MG63 (cell line): ENCODE data around the gene WNT7A. TPM values are rescaled to one million over a fixed set of nuclear protein-coding genes. Genes with fewer than 3 reads are reported as not detected.
A peak's percentile ranks its signal among the peaks of the same experiment; 100 is the strongest.

Source experiments
- DNase-seq: peaks from one replicate; pipeline ENCODE4 v3.0.0-alpha.2; 2020
- H3K27me3 ChIP-seq: fragments of 250-450 bp; sonication (Bioruptor Pico); 2 replicates; pipeline ENCODE4 v1.5.1; 2020; ENCODE audit warnings: mild to moderate bottlenecking, moderate library complexity
- H3K36me3 ChIP-seq: fragments of 250-450 bp; sonication (Bioruptor Pico); 2 replicates; pipeline ENCODE4 v1.5.1; 2020; ENCODE audit warnings: mild to moderate bottlenecking, moderate library complexity
- H3K4me3 ChIP-seq: fragments of 250-450 bp; sonication (Bioruptor Pico); 2 replicates; pipeline ENCODE4 v1.5.1; 2020; ENCODE audit warnings: mild to moderate bottlenecking, moderate library complexity
- H3K9me3 ChIP-seq: fragments of 250-450 bp; sonication (Bioruptor Pico); 2 replicates; pipeline ENCODE4 v1.5.1; 2020; ENCODE audit warnings: mild to moderate bottlenecking, moderate library complexity
- total RNA-seq: library from RNA; depleted of rRNA; stranded (reverse); fragments of >200 nt; shearing (Covaris generic); gene quantifications from 2 replicates; pipeline ENCODE4 v1.2.3, GENCODE V29; 2014; ENCODE audit warnings: low replicate concordance

WNT7A gene
- total RNA-seq, 1 experiment from 2014 or later, result not detected

DNA sequence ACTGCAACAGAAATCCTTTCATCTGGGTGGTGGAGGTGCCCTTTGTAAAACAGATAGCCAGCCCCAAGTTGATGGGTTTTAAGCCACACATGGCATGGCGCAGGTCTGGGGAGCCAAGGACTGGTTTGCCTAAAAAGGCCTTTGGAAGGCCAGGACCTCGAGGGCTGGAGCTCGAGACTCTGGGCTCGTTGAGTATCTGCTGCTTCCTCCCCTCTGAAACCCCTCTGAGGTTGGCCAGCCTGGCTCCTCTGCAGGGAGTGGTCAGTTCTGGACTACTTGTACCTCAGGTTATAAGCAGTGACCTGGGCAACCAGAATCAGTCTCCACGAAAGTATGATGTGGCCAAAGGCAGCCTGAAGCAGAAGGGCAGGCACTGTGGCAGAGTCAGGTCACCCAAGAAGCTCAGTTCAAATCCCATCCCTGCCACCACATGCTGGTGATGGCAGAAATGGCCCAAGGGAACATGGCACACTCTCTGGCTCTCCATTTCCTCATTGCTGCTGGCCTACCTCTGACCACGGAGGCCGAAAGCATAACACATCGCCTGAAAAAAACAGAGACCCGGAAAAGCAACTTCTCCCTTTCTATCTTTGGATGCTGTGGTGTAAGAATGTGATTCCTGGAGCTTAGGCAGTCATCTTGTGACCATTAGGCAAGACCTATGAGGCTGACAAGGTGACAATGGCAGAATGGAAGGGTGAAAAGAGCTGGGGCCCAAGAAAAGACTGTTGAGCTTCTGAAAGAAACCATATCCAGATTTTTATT lies 51.2 kb downstream of the WNT7A start:
- no peaks in the 10 kb centered on the region for H3K9me3 ChIP-seq
- DNase-seq, result no peak
- no peaks in the 10 kb centered on the region for H3K27me3 ChIP-seq
- no peaks in the 10 kb centered on the region for H3K36me3 ChIP-seq
- H3K4me3 ChIP-seq, result no peak overlapping the region

DNA sequence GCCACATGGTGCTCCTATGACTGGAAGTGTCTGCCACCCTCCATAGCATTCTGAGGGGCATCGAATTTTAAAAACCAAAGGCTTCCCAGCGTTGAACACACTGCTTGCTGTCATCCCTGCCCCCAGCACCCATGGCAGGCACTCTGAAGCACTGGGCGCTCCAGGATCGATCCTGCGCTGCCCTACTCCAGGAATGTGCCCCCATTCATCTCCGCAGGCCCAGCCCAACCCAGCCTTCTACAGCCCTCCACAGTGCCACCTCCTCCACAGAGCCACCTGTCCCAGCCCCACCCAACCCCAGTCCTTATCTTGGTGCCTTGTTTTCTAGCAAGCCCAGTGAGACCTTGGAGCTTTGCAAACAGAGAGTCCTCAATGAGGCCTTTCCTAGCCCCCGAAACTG lies 52.2 kb downstream of the WNT7A start:
- DNase-seq, result no peak
- Histone ChIP-seq H3K4me3 (no peak overlapping the region), H3K9me3 (no peaks in the 10 kb centered on the region), H3K36me3 (no peaks in the 10 kb centered on the region), H3K27me3 (no peaks in the 10 kb centered on the region)

GRCh38 chr3:13827256-13827655 lies 52.6 kb downstream of the WNT7A start:
- Histone ChIP-seq H3K4me3 (no peak overlapping the region), H3K36me3 (no peaks in the 10 kb centered on the region), H3K9me3 (no peaks in the 10 kb centered on the region; the same call in 1 of the 2 replicates), H3K27me3 (no peaks in the 10 kb centered on the region)
- no peak for DNase-seq

GRCh38 chr3:13826672-13827071 lies 53.2 kb downstream of the WNT7A start:
- no peak for DNase-seq
- no peaks in the 10 kb centered on the region; the same call in 1 of the 2 replicates for H3K9me3 ChIP-seq
- H3K27me3 ChIP-seq, result no peaks in the 10 kb centered on the region
- H3K36me3 ChIP-seq, result no peaks in the 10 kb centered on the region
- no peak overlapping the region for H3K4me3 ChIP-seq

DNA sequence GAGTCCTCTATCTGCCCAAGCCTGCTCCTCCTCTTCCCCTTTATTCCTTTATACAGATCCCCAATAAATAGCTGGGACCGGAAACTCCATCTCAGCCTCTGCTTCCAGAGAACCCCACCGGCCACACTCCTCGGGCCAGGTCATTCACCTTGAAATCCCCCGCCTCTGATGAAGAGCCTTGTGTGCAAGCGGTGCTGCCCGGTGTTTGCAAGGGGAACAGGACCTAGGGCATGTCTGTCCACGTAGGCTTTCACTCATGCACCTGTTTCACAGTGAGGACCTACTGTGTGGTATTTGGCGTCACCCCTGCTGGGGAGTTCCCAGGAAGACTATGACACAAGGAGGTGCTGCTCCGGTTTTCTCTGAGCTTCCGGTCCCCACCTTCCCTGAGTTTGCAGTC lies 54.0 kb downstream of the WNT7A start:
- Histone ChIP-seq H3K4me3 (no peak overlapping the region), H3K9me3 (no peaks in the 10 kb centered on the region; the same call in 1 of the 2 replicates), H3K27me3 (no peaks in the 10 kb centered on the region), H3K36me3 (no peaks in the 10 kb centered on the region)
- DNase-seq, result no peak

DNA sequence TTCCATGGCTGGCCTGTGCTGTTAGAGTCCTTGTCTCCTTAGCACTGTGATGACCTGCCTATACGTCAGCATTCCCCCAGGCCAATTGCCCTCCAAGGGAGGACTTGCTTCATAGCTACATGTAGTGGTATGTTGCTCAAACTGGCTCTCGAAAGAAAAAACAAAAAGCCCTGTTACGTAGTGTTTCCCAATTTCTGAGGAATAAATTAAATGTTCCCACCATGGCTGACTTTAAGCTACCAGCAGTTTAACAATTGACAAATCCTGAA lies 54.6 kb downstream of the WNT7A start:
- DNase-seq, result no peak
- H3K4me3 ChIP-seq, result no peak overlapping the region
- H3K27me3 ChIP-seq, result no peaks in the 10 kb centered on the region
- no peaks in the 10 kb centered on the region; the same call in 1 of the 2 replicates for H3K9me3 ChIP-seq
- H3K36me3 ChIP-seq, result no peaks in the 10 kb centered on the region

GRCh38 chr3:13824521-13825310 lies 55.2 kb downstream of the WNT7A start:
- Histone ChIP-seq H3K9me3 (no peaks in the 10 kb centered on the region; the same call in 1 of the 2 replicates), H3K4me3 (no peak overlapping the region), H3K36me3 (no peaks in the 10 kb centered on the region), H3K27me3 (no peaks in the 10 kb centered on the region)
- no peak for DNase-seq

DNA sequence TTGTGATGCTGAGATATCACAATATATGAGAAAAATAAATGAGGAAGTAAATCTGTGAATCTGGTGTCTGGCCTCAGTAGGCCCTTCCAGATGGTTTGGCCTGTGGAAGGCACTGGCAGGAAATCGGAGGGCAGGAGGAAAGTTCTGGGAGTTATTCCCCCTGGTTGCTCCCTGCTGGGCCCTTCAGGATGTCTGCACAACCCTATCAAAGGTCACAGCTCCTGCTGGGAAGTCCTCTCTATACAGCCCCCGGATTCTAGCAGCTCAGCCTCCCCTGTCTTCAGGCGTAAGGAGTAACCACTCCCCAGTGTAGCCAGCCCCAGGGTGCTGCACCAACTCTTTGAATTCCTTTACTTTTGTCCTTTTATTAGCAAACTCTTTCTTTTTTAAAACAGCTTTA lies 56.2 kb downstream of the WNT7A start:
- no peaks in the 10 kb centered on the region for H3K36me3 ChIP-seq
- H3K9me3 ChIP-seq, result no peaks in the 10 kb centered on the region; the same call in 1 of the 2 replicates
- DNase-seq, result no peak
- no peak overlapping the region for H3K4me3 ChIP-seq
- no peaks in the 10 kb centered on the region for H3K27me3 ChIP-seq

- no peaks in the 10 kb centered on the region for H3K36me3 ChIP-seq
- no peak overlapping the region for H3K4me3 ChIP-seq
- no peaks in the 10 kb centered on the region; the same call in 1 of the 2 replicates for H3K9me3 ChIP-seq
- no peak for DNase-seq
- H3K27me3 ChIP-seq, result no peaks in the 10 kb centered on the region
Measured at GRCh38 chr3:13822871-13823585, 56.8 kb downstream of the WNT7A start.

DNA sequence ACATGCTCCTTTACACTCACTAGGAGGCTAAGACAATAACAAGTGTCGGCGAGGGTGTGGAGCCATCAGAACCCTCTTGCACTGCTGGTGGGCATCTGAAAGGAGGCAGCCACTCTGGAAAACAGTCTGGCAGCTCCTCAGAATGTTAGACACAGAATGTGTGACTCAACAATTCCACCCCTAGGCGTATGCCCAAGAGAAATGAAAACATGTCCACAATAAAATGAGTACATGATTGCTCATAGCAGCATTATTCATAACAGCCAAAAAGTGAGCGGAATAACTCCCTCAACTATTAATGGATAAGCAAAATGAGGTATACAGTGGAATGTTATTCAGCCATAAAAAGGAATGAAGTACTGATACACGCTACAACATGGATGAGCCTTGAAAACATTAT lies 57.8 kb downstream of the WNT7A start:
- Histone ChIP-seq H3K4me3 (no peak overlapping the region), H3K36me3 (no peaks in the 10 kb centered on the region), H3K9me3 (no peaks in the 10 kb centered on the region; the same call in 1 of the 2 replicates), H3K27me3 (no peaks in the 10 kb centered on the region)
- peak; percentile 73 for DNase-seq

GRCh38 chr3:13821126-13821525 lies 58.7 kb downstream of the WNT7A start:
- no peak for DNase-seq
- Histone ChIP-seq H3K9me3 (no peaks in the 10 kb centered on the region; the same call in 1 of the 2 replicates), H3K27me3 (no peaks in the 10 kb centered on the region), H3K4me3 (no peak overlapping the region), H3K36me3 (no peaks in the 10 kb centered on the region)

- H3K4me3 ChIP-seq, result no peak overlapping the region
- DNase-seq, result no peak
- no peaks in the 10 kb centered on the region for H3K36me3 ChIP-seq
- H3K9me3 ChIP-seq, result no peaks in the 10 kb centered on the region; the same call in 1 of the 2 replicates
- H3K27me3 ChIP-seq, result no peaks in the 10 kb centered on the region
Measured at GRCh38 chr3:13818919-13819318, 61.0 kb downstream of the WNT7A start.

- no peaks in the 10 kb centered on the region for H3K27me3 ChIP-seq
- no peaks in the 10 kb centered on the region for H3K36me3 ChIP-seq
- H3K4me3 ChIP-seq, result no peak overlapping the region
- H3K9me3 ChIP-seq, result no peaks in the 10 kb centered on the region
- DNase-seq, result no peak
Measured at GRCh38 chr3:13815088-13815683, 64.7 kb downstream of the WNT7A start.

DNA sequence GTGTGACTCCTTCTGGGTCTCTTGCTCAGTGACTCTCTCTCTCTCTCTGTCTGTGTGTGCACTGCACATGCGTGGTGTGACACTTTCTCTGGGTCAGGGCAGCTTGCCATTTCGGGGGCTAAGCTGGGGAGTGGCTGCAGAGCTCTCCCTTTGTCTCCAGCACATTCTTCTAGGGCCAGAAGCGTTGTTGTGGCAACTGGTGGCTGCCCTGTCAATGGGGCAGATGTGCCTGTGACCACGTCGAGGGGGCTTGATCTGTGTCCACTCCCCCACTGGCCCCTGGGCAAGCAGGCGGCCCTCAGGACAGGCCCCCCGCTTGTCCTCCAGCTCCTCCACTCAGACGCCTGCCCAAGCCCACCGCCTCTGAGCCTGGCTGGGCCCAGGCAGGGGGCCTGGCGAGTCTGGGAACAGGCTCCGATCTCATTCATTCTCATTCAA lies 67.8 kb downstream of the WNT7A start:
- Histone ChIP-seq H3K36me3 (no peaks in the 10 kb centered on the region), H3K4me3 (no peak overlapping the region), H3K27me3 (no peaks in the 10 kb centered on the region), H3K9me3 (no peaks in the 10 kb centered on the region)
- no peak for DNase-seq

GRCh38 chr3:13811614-13812013 lies 68.3 kb downstream of the WNT7A start:
- H3K9me3 ChIP-seq, result no peaks in the 10 kb centered on the region
- no peak overlapping the region for H3K4me3 ChIP-seq
- no peaks in the 10 kb centered on the region for H3K36me3 ChIP-seq
- no peak for DNase-seq
- H3K27me3 ChIP-seq, result no peaks in the 10 kb centered on the region

DNA sequence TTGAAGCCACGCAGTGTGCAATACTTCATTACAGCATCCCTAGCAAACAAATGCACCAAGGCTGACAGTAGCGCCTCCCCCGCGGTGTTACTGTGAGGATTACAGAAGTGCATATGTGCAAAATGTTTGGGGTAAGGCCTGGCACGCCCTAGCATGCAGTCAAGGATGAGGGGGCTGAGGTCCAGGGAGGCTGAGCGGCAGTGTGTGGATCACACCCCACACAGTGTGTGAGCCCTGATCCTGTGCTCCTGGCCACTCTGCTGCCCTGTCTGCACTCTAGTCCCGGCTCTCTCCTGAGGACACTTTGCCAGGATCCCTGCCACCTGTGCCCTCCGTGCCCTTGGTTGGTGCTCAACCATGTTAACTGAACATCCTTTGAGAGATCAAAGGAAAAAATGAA lies 71.3 kb downstream of the WNT7A start:
- Histone ChIP-seq H3K9me3 (no peaks in the 10 kb centered on the region), H3K27me3 (no peaks in the 10 kb centered on the region), H3K36me3 (no peaks in the 10 kb centered on the region), H3K4me3 (no peak overlapping the region)
- no peak for DNase-seq
